HG03280 (cell line): ENCODE measurements around the gene WNT4.
"Not testable (repeated sequence)": the region's sequence is repeated elsewhere in the genome, so short reads cannot be mapped to it uniquely, and the experiment has no call there.

Experiments
- ATAC-seq: cut with Tn5 transposase; IDR thresholded peaks from one replicate; pipeline ENCODE4 v1.9.1; 2021; ENCODE audit warnings: mild to moderate bottlenecking, moderate library complexity; ENCODE audit not compliant: unreplicated experiment

Gene WNT4

GRCh38 chr1:22114083-22115012, 28.5 kb downstream of the WNT4 start:
- ATAC-seq = no peak

GRCh38 chr1:22112554-22112953, 30.3 kb downstream of the WNT4 start:
- ATAC-seq = no peak

- ATAC-seq = no peak
Measured at GRCh38 chr1:22111620-22112019, 31.3 kb downstream of the WNT4 start.

GRCh38 chr1:22111115-22111514, 31.8 kb downstream of the WNT4 start:
- ATAC-seq = no peak

GRCh38 chr1:22110016-22110415, 32.9 kb downstream of the WNT4 start:
- no peak for ATAC-seq

- no peak for ATAC-seq
Measured at GRCh38 chr1:22108339-22109105, 34.4 kb downstream of the WNT4 start.

- ATAC-seq = no peak
Measured at GRCh38 chr1:22107126-22107525, 35.8 kb downstream of the WNT4 start.

GRCh38 chr1:22105611-22106207, 37.2 kb downstream of the WNT4 start:
- ATAC-seq = no peak

- no peak for ATAC-seq
Measured at GRCh38 chr1:22104865-22105437, 37.9 kb downstream of the WNT4 start.

GRCh38 chr1:22104094-22104493, 38.8 kb downstream of the WNT4 start:
- ATAC-seq = no peak

GRCh38 chr1:22102746-22103145, 40.2 kb downstream of the WNT4 start:
- no peak for ATAC-seq

- no peak for ATAC-seq
Measured at GRCh38 chr1:22101995-22102394, 40.9 kb downstream of the WNT4 start.

- no peak for ATAC-seq
Measured at GRCh38 chr1:22101199-22101598, 41.7 kb downstream of the WNT4 start.

GRCh38 chr1:22100168-22100567, 42.7 kb downstream of the WNT4 start:
- ATAC-seq = no peak

GRCh38 chr1:22098752-22099151, 44.1 kb downstream of the WNT4 start:
- no peak for ATAC-seq

GRCh38 chr1:22096463-22096862, 46.4 kb downstream of the WNT4 start:
- no peak for ATAC-seq

- ATAC-seq = no peak
Measured at GRCh38 chr1:22096036-22096435, 46.9 kb downstream of the WNT4 start.

- no peak for ATAC-seq
Measured at GRCh38 chr1:22093513-22093912, 49.4 kb downstream of the WNT4 start.

GRCh38 chr1:22092026-22092768, 50.7 kb downstream of the WNT4 start:
- ATAC-seq = not testable (repeated sequence)

GRCh38 chr1:22090867-22091266, 52.0 kb downstream of the WNT4 start:
- ATAC-seq = no peak

GRCh38 chr1:22089787-22090186, 53.1 kb downstream of the WNT4 start:
- ATAC-seq = no peak
